ENCODE results near the gene RALGAPA1. TPM values are rescaled to one million over a fixed set of nuclear protein-coding genes. Genes with fewer than 3 reads are reported as not detected.

The RALGAPA1 gene
- total and polyA plus RNA-seq, 9 of the 15 experiments (the other 6 are each of a cell fraction or from before 2014, with no cell fraction given): 2.5 to 16.3 (median 6.2) TPM

- in situ Hi-C loops (cut with MboI): no loop called here
- WGBS (ENCODE audit: insufficient coverage, low coverage, missing lambda C conversion rate): 57% methylated on average over 3 of the region's 4 CpGs
- Histone ChIP-seq H3K9ac (ENCODE audit: insufficient read depth in 1 of 2, low read depth in 2 of 2, low read length in 2 of 2) (no peak overlapping the region), H2AFZ (ENCODE audit: low read depth, low read length) (no peak overlapping the region), H3K4me2 (ENCODE audit: insufficient read depth, low read length) (no peak overlapping the region), H3K27ac (ENCODE audit: extremely low read depth, low read depth, low read length) (no peak overlapping the region), H4K20me1 (replicated peaks; ENCODE audit: control insufficient read depth, insufficient read depth, low read length) (no peaks in the 10 kb centered on the region), H3K36me3 (ENCODE audit: control insufficient read depth, insufficient read depth, low read length) (no peaks in the 10 kb centered on the region), H3K9me3 (replicated peaks; ENCODE audit: control insufficient read depth, insufficient read depth, low read depth, low read length) (no peaks in the 10 kb centered on the region), H3K4me1 (replicated peaks in 1 of 2; ENCODE audit: control insufficient read depth in 2 of 2, insufficient read depth in 2 of 2, low read length in 2 of 2) (no peaks in the 10 kb centered on the region), H3K27me3 (ENCODE audit: control insufficient read depth in 2 of 2, insufficient read depth in 2 of 2, low read length in 2 of 2) (no peaks in the 10 kb centered on the region), H3K9me1 (ENCODE audit: control insufficient read depth, insufficient read depth, low read length) (no peaks in the 10 kb centered on the region), H3K4me3 (no peak overlapping the region), H3K79me2 (ENCODE audit: control insufficient read depth, insufficient read depth, low read length) (no peaks in the 10 kb centered on the region)
- no TSS peak for BruUV-seq (replicated peaks)
- ChIA-PET CTCF (ENCODE audit: low intra/inter-chr PET ratio) (no interaction called here), POLR2A (interaction anchor here (1.2 kb wide), 1 partner anchor 10 kb away, joined by 3 read pairs; no protein-coding TSS in a partner anchor)
- intact Hi-C loops (cut with micrococcal nuclease): no loop called here
- DNase-seq (ENCODE audit: extremely low read depth in 1 of 4, low spot score in 3 of 4) (no peak), ATAC-seq (no peak), FAIRE-seq (no peak)
- TF ChIP-seq TFE3 (CRISPR knock-in tag; IDR thresholded peaks at IDR 0.05): peak; percentile 23; the same call in 1 of the 2 replicates
- no peak for TF ChIP-seq FOS (IDR thresholded peaks at IDR 0.05; ENCODE audit: extremely low read depth, insufficient read length)
These were observed 78.2 kb downstream of the RALGAPA1 start for GRCh38 chr14:35730871-35731270.

- Histone ChIP-seq H3K79me2 (ENCODE audit: control insufficient read depth, insufficient read depth, low read length) (no peaks in the 10 kb centered on the region), H3K4me1 (replicated peaks in 1 of 2; ENCODE audit: control insufficient read depth in 2 of 2, insufficient read depth in 2 of 2, low read length in 2 of 2) (no peaks in the 10 kb centered on the region), H4K20me1 (replicated peaks; ENCODE audit: control insufficient read depth, insufficient read depth, low read length) (no peaks in the 10 kb centered on the region), H3K4me3 (no peak overlapping the region), H3K27ac (ENCODE audit: extremely low read depth, low read depth, low read length) (no peak overlapping the region), H3K4me2 (ENCODE audit: insufficient read depth, low read length) (no peak overlapping the region), H2AFZ (ENCODE audit: low read depth, low read length) (no peak overlapping the region), H3K9me3 (replicated peaks; ENCODE audit: control insufficient read depth, insufficient read depth, low read depth, low read length) (no peaks in the 10 kb centered on the region), H3K36me3 (ENCODE audit: control insufficient read depth, insufficient read depth, low read length) (no peaks in the 10 kb centered on the region), H3K27me3 (ENCODE audit: control insufficient read depth in 2 of 2, insufficient read depth in 2 of 2, low read length in 2 of 2) (no peaks in the 10 kb centered on the region), H3K9me1 (ENCODE audit: control insufficient read depth, insufficient read depth, low read length) (no peaks in the 10 kb centered on the region), H3K9ac (ENCODE audit: insufficient read depth in 1 of 2, low read depth in 2 of 2, low read length in 2 of 2) (no peak overlapping the region)
- intact Hi-C loops (cut with micrococcal nuclease) (no loop called here), in situ Hi-C loops (cut with MboI) (no loop called here)
- DNase-seq (ENCODE audit: extremely low read depth in 1 of 4, low spot score in 3 of 4) (no peak), ATAC-seq (no peak), FAIRE-seq (no peak)
- TF ChIP-seq, protein P1, sequence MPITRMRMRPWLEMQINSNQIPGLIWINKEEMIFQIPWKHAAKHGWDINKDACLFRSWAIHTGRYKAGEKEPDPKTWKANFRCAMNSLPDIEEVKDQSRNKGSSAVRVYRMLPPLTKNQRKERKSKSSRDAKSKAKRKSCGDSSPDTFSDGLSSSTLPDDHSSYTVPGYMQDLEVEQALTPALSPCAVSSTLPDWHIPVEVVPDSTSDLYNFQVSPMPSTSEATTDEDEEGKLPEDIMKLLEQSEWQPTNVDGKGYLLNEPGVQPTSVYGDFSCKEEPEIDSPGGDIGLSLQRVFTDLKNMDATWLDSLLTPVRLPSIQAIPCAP (CRISPR knock-in tag; IDR thresholded peaks at IDR 0.05; ENCODE audit: borderline replicate concordance): no peak
- TF ChIP-seq, protein P2, sequence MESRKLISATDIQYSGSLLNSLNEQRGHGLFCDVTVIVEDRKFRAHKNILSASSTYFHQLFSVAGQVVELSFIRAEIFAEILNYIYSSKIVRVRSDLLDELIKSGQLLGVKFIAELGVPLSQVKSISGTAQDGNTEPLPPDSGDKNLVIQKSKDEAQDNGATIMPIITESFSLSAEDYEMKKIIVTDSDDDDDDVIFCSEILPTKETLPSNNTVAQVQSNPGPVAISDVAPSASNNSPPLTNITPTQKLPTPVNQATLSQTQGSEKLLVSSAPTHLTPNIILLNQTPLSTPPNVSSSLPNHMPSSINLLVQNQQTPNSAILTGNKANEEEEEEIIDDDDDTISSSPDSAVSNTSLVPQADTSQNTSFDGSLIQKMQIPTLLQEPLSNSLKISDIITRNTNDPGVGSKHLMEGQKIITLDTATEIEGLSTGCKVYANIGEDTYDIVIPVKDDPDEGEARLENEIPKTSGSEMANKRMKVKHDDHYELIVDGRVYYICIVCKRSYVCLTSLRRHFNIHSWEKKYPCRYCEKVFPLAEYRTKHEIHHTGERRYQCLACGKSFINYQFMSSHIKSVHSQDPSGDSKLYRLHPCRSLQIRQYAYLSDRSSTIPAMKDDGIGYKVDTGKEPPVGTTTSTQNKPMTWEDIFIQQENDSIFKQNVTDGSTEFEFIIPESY (CRISPR knock-in tag; IDR thresholded peaks at IDR 0.05): no peak
- no peak for TF ChIP-seq MCM3 (IDR thresholded peaks at IDR 0.05)
- TF ChIP-seq, protein P3, sequence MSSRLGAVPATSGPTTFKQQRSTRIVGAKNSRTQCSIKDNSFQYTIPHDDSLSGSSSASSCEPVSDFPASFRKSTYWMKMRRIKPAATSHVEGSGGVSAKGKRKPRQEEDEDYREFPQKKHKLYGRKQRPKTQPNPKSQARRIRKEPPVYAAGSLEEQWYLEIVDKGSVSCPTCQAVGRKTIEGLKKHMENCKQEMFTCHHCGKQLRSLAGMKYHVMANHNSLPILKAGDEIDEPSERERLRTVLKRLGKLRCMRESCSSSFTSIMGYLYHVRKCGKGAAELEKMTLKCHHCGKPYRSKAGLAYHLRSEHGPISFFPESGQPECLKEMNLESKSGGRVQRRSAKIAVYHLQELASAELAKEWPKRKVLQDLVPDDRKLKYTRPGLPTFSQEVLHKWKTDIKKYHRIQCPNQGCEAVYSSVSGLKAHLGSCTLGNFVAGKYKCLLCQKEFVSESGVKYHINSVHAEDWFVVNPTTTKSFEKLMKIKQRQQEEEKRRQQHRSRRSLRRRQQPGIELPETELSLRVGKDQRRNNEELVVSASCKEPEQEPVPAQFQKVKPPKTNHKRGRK (tag; IDR thresholded peaks at IDR 0.05): no peak
- TF ChIP-seq CBX5 (IDR thresholded peaks at IDR 0.05; ENCODE audit: borderline replicate concordance, low read depth): no peak
- TF ChIP-seq TBP (optimal IDR thresholded peaks at IDR 0.05; ENCODE audit: low read depth, low read length): no peak
- TF ChIP-seq SMARCE1 (IDR thresholded peaks at IDR 0.05): no peak
- no peak for TF ChIP-seq ZNF644 (tag; IDR thresholded peaks at IDR 0.05; ENCODE audit: low read depth)
- TF ChIP-seq NR2F6 (CRISPR knock-in tag; IDR thresholded peaks at IDR 0.05): no peak
- CTCF ChIA-PET (ENCODE audit: low intra/inter-chr PET ratio): no interaction called here
- POLR2A ChIA-PET: no interaction called here
- WGBS (ENCODE audit: insufficient coverage, low coverage, missing lambda C conversion rate): 89% methylated on average over 2 of the region's 2 CpGs
- BruUV-seq (replicated peaks): no TSS peak
These were observed 81.3 kb downstream of the RALGAPA1 start for GRCh38 chr14:35727764-35728163.

Measured in K562 (cell line).